Activated CD8-positive, alpha-beta memory T cell treated with anti-CD3 and anti-CD28 coated beads, Interleukin-2, amount 50 U/mL, for 4 hours (primary cell): ENCODE data around the gene SHISAL2A.
A peak's percentile ranks its signal among the peaks of the same experiment; 100 is the strongest.

Source experiments
- DNase-seq: peaks from one replicate; pipeline ENCODE4 v3.0.0-alpha.2; 2020

Gene SHISAL2A

GRCh38 chr1:52623812-52624211, 9.2 kb upstream of the SHISAL2A start:
- no peak for DNase-seq

- no peak for DNase-seq
These were observed 5.9 kb upstream of the SHISAL2A start for GRCh38 chr1:52627028-52627427.

- DNase-seq, result no peak
These were observed 4.2 kb upstream of the SHISAL2A start for GRCh38 chr1:52628614-52629324.

- no peak for DNase-seq
These were observed 3.7 kb upstream of the SHISAL2A start for GRCh38 chr1:52629325-52629643.

- no peak for DNase-seq
These were observed 3.3 kb upstream of the SHISAL2A start for GRCh38 chr1:52629667-52630066.

GRCh38 chr1:52631759-52632331, 1.1 kb upstream of the SHISAL2A start:
- no peak for DNase-seq

- DNase-seq, result peak; percentile 40
These were observed 355 bp downstream of the SHISAL2A start for GRCh38 chr1:52633291-52633754.

GRCh38 chr1:52634111-52634510, 1.1 kb downstream of the SHISAL2A start:
- no peak for DNase-seq

GRCh38 chr1:52635321-52636089, 2.5 kb downstream of the SHISAL2A start:
- no peak for DNase-seq

- DNase-seq, result peak; percentile 74
These were observed 4.0 kb downstream of the SHISAL2A start for GRCh38 chr1:52636721-52637695.

- DNase-seq, result no peak
These were observed 5.0 kb downstream of the SHISAL2A start for GRCh38 chr1:52637946-52638345.

GRCh38 chr1:52640697-52641096, 7.7 kb downstream of the SHISAL2A start:
- no peak for DNase-seq

- DNase-seq, result no peak
These were observed 8.3 kb downstream of the SHISAL2A start for GRCh38 chr1:52641307-52641706.

- no peak for DNase-seq
These were observed 12.3 kb downstream of the SHISAL2A start for GRCh38 chr1:52645261-52645660.

GRCh38 chr1:52651904-52652303, 18.9 kb downstream of the SHISAL2A start:
- DNase-seq, result no peak

GRCh38 chr1:52653207-52653849, 20.4 kb downstream of the SHISAL2A start:
- DNase-seq, result no peak

GRCh38 chr1:52654063-52654462, 21.1 kb downstream of the SHISAL2A start:
- no peak for DNase-seq

GRCh38 chr1:52657702-52658101, 24.7 kb downstream of the SHISAL2A start:
- no peak for DNase-seq

- peak; percentile 21 for DNase-seq
These were observed 25.8 kb downstream of the SHISAL2A start for GRCh38 chr1:52658795-52659194.

GRCh38 chr1:52659356-52659755, 26.4 kb downstream of the SHISAL2A start:
- DNase-seq, result no peak

GRCh38 chr1:52659851-52660596, 27.1 kb downstream of the SHISAL2A start:
- DNase-seq, result no peak

GRCh38 chr1:52660807-52661206, 27.8 kb downstream of the SHISAL2A start:
- no peak for DNase-seq
